PC-3 (cell line): ENCODE results near the gene MAGI1. TPM values are rescaled to one million over a fixed set of nuclear protein-coding genes. Genes with fewer than 3 reads are reported as not detected.

Experiments
- ATAC-seq: fragments of 200-7000 bp; cut with Tn5 transposase; 2 replicates; pipeline ENCODE4 v1.9.1; 2020; ENCODE audit warnings: mild to moderate bottlenecking, moderate library complexity
- BruUV-seq: library from RNA; stranded (reverse); fragments of 400-500 nt; replicated peaks from 2 replicates; lab custom pipeline; 2021; lab: Mats Ljungman, UMichigan
- CTCF ChIA-PET: fragments of 300-600 bp; sonication (Branson Sonifier 250); formaldehyde crosslinking; loops from one replicate; lab custom pipeline; 2022; ENCODE audit warnings: antibody characterized with exemption; lab: Charles Lee
- POLR2A ChIA-PET: fragments of 300-600 bp; sonication (Branson Sonifier 250); formaldehyde crosslinking; loops from one replicate; lab custom pipeline; 2022; ENCODE audit warnings: antibody characterized with exemption; ENCODE audit not compliant: unreplicated experiment; lab: Charles Lee
- DNase-seq: peaks from one replicate; pipeline ENCODE4 v3.0.0-alpha.2; 2015
- H2AFZ ChIP-seq: fragments of 300-600 bp; sonication (generic); 2 replicates; pipeline ENCODE4 v1.6.0; 2016; ENCODE audit warnings: antibody characterized with exemption, low read length
- H3F3A ChIP-seq: fragments of 300-600 bp; sonication (generic); one replicate; pipeline ENCODE4 v1.6.0; 2017; ENCODE audit warnings: antibody characterized with exemption, low read length, control low read depth, mild to moderate bottlenecking; ENCODE audit not compliant: unreplicated experiment
- H3K27ac ChIP-seq: fragments of 300-600 bp; sonication (generic); 2 replicates; pipeline ENCODE4 v1.5.1; 2016; ENCODE audit warnings: mild to moderate bottlenecking, low read length
- H3K27me3 ChIP-seq: fragments of 300-600 bp; sonication (generic); 2 replicates; pipeline ENCODE4 v1.6.1; 2016; ENCODE audit warnings: low read length, mixed read lengths
- H3K36me3 ChIP-seq: fragments of 300-600 bp; sonication (generic); 2 replicates; pipeline ENCODE4 v1.6.1; 2016; ENCODE audit warnings: low read depth, mixed run types, low read length, mixed read lengths
- H3K4me1 ChIP-seq: fragments of 300-600 bp; sonication (generic); 2 replicates; pipeline ENCODE4 v1.5.1; 2016; ENCODE audit warnings: low read length; ENCODE audit not compliant: insufficient read depth
- H3K4me2 ChIP-seq: fragments of 300-600 bp; sonication (generic); 2 replicates; pipeline ENCODE4 v1.6.0; 2016; ENCODE audit warnings: low read length
- H3K4me3 ChIP-seq: fragments of 300-600 bp; sonication (generic); 2 replicates; pipeline ENCODE4 v1.5.1; 2016; ENCODE audit warnings: mild to moderate bottlenecking, low read length, mixed read lengths
- H3K79me2 ChIP-seq: fragments of 300-600 bp; sonication (generic); 2 replicates; pipeline ENCODE4 v1.6.1; 2017; ENCODE audit warnings: low read length, mixed read lengths
- H3K9ac ChIP-seq: fragments of 300-600 bp; sonication (generic); 2 replicates; pipeline ENCODE4 v1.6.0; 2016; ENCODE audit warnings: mild to moderate bottlenecking, low read length
- H3K9me2 ChIP-seq: fragments of 300-600 bp; sonication (generic); replicated peaks from 2 replicates; pipeline ENCODE4 v1.6.1; 2016; ENCODE audit warnings: mixed run types, low read length, mixed read lengths
- H3K9me3 ChIP-seq: fragments of 300-600 bp; sonication (generic); 2 replicates; pipeline ENCODE4 v1.6.1; 2016; ENCODE audit warnings: low read length, mixed read lengths
- H4K20me1 ChIP-seq: fragments of 300-600 bp; sonication (generic); 2 replicates; pipeline ENCODE4 v1.6.1; 2016; ENCODE audit warnings: low read length, mixed read lengths
- EZH2 ChIP-seq: fragments of 300-600 bp; sonication (generic); IDR thresholded peaks from one replicate; pipeline ENCODE4 v1.6.1; 2017; ENCODE audit warnings: antibody characterized with exemption, mild to moderate bottlenecking, low read length; ENCODE audit not compliant: unreplicated experiment
- EZH2phosphoT487 ChIP-seq: fragments of 300-600 bp; sonication (generic); IDR thresholded peaks from 2 replicates; pipeline ENCODE4 v1.6.1; 2018; ENCODE audit warnings: mild to moderate bottlenecking, antibody characterized with exemption, low read length, borderline replicate concordance
- intact Hi-C: fragments of 100-400 bp; cut with micrococcal nuclease; formaldehyde crosslinking; loops from 2 replicates; pipeline ENCODE4 v1.9.0; 2023
- total RNA-seq: library from RNA; depleted of rRNA; stranded (reverse); fragments of >200 nt; gene quantifications from 2 replicates; pipeline ENCODE4 v1.2.3, GENCODE V29; 2014
- TF ChIP-seq, protein P1 (sequence below): fragments of 300-600 bp; sonication (generic); conservative IDR thresholded peaks from 2 replicates; pipeline ENCODE4 v1.5.1; 2017; ENCODE audit warnings: antibody characterized with exemption, low read depth, mild to moderate bottlenecking, low read length

MAGI1 gene
- total RNA-seq, 1 experiment from 2014 or later: 8.9 TPM

DNA sequence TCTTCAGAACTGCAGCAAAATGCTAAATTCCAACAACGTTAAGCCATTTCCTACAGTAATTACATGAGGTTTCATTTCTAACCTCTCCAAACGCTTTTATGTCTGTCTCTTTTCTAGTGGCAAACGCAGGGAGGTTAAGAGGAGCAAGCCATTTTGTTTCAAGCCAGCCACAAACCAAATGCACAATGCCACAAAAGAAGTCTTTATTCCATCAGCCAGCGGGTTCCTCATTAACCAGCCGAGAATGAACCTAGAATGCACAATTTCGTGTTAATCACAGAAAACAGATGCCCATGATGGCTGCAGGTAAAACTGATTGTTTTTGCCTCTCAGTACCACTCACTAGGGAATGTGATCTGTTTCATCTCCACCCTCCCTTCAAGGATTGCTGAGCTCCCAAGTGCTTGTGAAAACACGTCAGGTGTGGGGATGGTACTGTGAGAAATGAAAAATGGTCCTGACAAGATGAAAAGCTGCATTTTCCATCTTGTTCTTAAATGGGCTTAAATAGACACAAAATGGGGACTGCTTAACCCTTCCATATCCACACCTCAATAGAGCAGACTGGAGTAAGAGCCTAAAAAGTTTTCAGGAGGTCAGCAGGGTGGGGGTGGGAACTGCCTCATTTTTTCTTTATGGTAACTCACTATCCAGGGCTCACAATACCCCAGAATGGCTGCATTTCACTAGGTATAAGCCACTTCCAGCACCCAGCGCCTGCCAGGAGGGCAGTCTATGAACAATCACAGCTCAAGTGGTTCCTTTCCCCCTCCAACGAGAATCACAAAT, 277.1 kb downstream of the MAGI1 start:
- ATAC-seq (no peak), DNase-seq (no peak)
- Histone ChIP-seq H3K36me3 (no peaks in the 10 kb centered on the region), H2AFZ (no peak overlapping the region), H3K4me3 (no peak overlapping the region), H3K4me1 (no peaks in the 10 kb centered on the region), H3K9ac (no peak overlapping the region), H4K20me1 (no peaks in the 10 kb centered on the region), H3K27me3 (no peaks in the 10 kb centered on the region), H3F3A (no peaks in the 10 kb centered on the region), H3K9me2 (no peaks in the 10 kb centered on the region), H3K79me2 (no peaks in the 10 kb centered on the region), H3K9me3 (no peaks in the 10 kb centered on the region), H3K4me2 (no peak overlapping the region), H3K27ac (no peak overlapping the region)
- TF ChIP-seq, protein P1, sequence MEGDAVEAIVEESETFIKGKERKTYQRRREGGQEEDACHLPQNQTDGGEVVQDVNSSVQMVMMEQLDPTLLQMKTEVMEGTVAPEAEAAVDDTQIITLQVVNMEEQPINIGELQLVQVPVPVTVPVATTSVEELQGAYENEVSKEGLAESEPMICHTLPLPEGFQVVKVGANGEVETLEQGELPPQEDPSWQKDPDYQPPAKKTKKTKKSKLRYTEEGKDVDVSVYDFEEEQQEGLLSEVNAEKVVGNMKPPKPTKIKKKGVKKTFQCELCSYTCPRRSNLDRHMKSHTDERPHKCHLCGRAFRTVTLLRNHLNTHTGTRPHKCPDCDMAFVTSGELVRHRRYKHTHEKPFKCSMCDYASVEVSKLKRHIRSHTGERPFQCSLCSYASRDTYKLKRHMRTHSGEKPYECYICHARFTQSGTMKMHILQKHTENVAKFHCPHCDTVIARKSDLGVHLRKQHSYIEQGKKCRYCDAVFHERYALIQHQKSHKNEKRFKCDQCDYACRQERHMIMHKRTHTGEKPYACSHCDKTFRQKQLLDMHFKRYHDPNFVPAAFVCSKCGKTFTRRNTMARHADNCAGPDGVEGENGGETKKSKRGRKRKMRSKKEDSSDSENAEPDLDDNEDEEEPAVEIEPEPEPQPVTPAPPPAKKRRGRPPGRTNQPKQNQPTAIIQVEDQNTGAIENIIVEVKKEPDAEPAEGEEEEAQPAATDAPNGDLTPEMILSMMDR: no peak
- TF ChIP-seq EZH2 (no peak), EZH2phosphoT487 (no peak)
- POLR2A ChIA-PET: no interaction called here
- CTCF ChIA-PET: no interaction called here
- BruUV-seq: no TSS peak
- intact Hi-C loops: no loop called here

DNA sequence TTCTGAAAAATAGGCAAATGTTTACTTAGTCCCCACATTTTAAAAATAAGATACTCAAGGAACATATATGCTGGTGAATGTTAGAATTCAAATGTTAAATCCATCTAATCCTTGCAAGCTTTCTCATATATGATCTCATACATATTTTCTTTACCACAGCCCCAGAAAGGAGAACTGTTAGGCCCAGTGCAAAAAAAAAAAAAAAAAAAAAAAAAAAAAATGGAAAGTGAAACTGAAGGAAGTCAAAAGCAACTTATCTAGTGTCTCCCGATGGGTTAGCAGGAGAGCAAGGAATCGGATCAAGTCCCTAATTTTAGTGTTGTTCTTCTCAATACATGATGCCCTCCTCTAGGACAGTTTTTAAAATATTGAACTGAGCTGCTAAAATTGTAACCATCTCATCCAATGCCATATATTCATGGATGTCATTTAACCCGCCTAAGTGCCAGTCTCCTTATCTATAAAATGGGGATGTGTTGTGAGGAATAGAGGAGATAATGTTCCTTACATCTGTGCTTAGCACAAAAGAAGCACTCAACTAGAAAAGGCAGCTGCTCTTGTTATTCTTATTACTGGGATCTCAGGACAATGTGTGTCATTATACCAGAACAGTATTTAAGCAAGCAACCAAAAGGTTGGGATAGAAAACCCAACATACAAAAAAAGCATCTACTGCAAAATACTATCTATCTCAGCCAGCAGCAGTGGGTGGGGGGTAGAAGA, 279.7 kb downstream of the MAGI1 start:
- TF ChIP-seq, protein P1: no peak
- TF ChIP-seq EZH2 (no peak), EZH2phosphoT487 (no peak)
- Histone ChIP-seq H3K9ac (no peak overlapping the region), H3K27me3 (no peaks in the 10 kb centered on the region), H4K20me1 (no peaks in the 10 kb centered on the region), H3K4me3 (no peak overlapping the region), H3K36me3 (no peaks in the 10 kb centered on the region), H3K79me2 (no peaks in the 10 kb centered on the region), H3F3A (no peaks in the 10 kb centered on the region), H3K27ac (no peak overlapping the region), H3K9me3 (no peaks in the 10 kb centered on the region), H2AFZ (no peak overlapping the region), H3K4me2 (no peak overlapping the region), H3K9me2 (no peaks in the 10 kb centered on the region), H3K4me1 (no peaks in the 10 kb centered on the region)
- CTCF ChIA-PET: no interaction called here
- intact Hi-C loops: no loop called here
- ATAC-seq (no peak), DNase-seq (no peak)
- POLR2A ChIA-PET: no interaction called here
- no TSS peak for BruUV-seq

DNA sequence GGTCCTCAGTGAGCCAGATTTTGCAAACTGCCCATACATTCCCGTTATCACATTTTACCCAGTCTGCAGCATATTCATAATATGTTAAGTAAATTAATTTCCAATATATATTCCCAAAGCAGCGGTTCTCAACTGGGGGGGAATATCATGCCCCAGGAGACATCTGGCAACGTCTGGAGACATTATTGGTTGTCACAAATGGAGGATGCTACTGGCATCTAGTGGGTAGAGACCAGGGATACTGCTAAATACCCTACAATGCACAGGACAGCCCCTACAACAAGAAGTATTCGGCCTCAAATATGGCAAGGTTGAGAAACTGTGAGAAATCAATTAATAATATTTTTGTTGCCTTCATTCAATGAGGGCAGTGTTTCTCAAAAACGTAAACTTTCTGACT, 280.3 kb downstream of the MAGI1 start:
- no peaks in the 10 kb centered on the region for H3K4me1 ChIP-seq
- DNase-seq (no peak), ATAC-seq (no peak)
- no peak overlapping the region for H2AFZ ChIP-seq
- H3K4me2 ChIP-seq: no peak overlapping the region
- H3K79me2 ChIP-seq: no peaks in the 10 kb centered on the region
- H3K9ac ChIP-seq: no peak overlapping the region
- H4K20me1 ChIP-seq: no peaks in the 10 kb centered on the region
- H3K4me3 ChIP-seq: no peak overlapping the region
- no peaks in the 10 kb centered on the region for H3F3A ChIP-seq
- TF ChIP-seq, protein P1: no peak
- TF ChIP-seq EZH2 (no peak), EZH2phosphoT487 (no peak)
- no peaks in the 10 kb centered on the region for H3K36me3 ChIP-seq
- ChIA-PET CTCF (no interaction called here), POLR2A (no interaction called here)
- no TSS peak for BruUV-seq
- H3K27me3 ChIP-seq: no peaks in the 10 kb centered on the region
- no peak overlapping the region for H3K27ac ChIP-seq
- H3K9me3 ChIP-seq: no peaks in the 10 kb centered on the region
- H3K9me2 ChIP-seq: no peaks in the 10 kb centered on the region
- intact Hi-C loops: no loop called here
